Transverse colon (tissue), 4 donors: ENCODE measurements around the gene TPPP2.

ENCODE experiments used
- EP300 ChIP-seq: sonication (generic); formaldehyde crosslinking; IDR thresholded peaks from one replicate; pipeline ENCODE4 v1.6.1; 2017; ENCODE audit warnings: antibody characterized with exemption, low read depth
- POLR2A ChIP-seq: fragments of 450-650 bp; IDR thresholded peaks from one replicate; pipeline ENCODE4 v1.6.1; 2016; ENCODE audit warnings: antibody characterized with exemption, mild to moderate bottlenecking, moderate library complexity
- POLR2AphosphoS5 ChIP-seq, 3 donors: sonication (generic); formaldehyde crosslinking; IDR thresholded peaks; one replicate each; pipeline ENCODE4 v1.6.1; 2016; ENCODE audit warnings: antibody characterized with exemption in 3 of 3
- TF ChIP-seq, protein P1 (sequence below), 5 experiments: fragments of 200-600 bp in 3 of 5; fragments of 450-650 bp in 2 of 5; sonication (generic) in 3 of 5; IDR thresholded peaks; 1 replicate in 2 of 5; 2 replicates in 3 of 5; pipeline ENCODE4 v1.5.1; 2016 to 2017; ENCODE audit warnings: antibody characterized with exemption in 5 of 5, inconsistent platforms in 3 of 5, mild to moderate bottlenecking in 2 of 5, moderate library complexity in 1 of 5

GRCh38 chr14:20997564-20997963 lies 32.5 kb upstream of the TPPP2 start:
- no peak for TF ChIP-seq POLR2AphosphoS5 (IDR thresholded peaks at IDR 0.05)
- TF ChIP-seq, protein P1, sequence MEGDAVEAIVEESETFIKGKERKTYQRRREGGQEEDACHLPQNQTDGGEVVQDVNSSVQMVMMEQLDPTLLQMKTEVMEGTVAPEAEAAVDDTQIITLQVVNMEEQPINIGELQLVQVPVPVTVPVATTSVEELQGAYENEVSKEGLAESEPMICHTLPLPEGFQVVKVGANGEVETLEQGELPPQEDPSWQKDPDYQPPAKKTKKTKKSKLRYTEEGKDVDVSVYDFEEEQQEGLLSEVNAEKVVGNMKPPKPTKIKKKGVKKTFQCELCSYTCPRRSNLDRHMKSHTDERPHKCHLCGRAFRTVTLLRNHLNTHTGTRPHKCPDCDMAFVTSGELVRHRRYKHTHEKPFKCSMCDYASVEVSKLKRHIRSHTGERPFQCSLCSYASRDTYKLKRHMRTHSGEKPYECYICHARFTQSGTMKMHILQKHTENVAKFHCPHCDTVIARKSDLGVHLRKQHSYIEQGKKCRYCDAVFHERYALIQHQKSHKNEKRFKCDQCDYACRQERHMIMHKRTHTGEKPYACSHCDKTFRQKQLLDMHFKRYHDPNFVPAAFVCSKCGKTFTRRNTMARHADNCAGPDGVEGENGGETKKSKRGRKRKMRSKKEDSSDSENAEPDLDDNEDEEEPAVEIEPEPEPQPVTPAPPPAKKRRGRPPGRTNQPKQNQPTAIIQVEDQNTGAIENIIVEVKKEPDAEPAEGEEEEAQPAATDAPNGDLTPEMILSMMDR (IDR thresholded peaks at IDR 0.05) = no peak
- no peak for TF ChIP-seq POLR2A
- TF ChIP-seq EP300 = no peak
